Skin of body (tissue), 2 donors: ENCODE data around the gene OLA1. TPM values are rescaled to one million over a fixed set of nuclear protein-coding genes. Genes with fewer than 3 reads are reported as not detected.

Experiments
- DNase-seq: peaks from one replicate; lab custom pipeline; 2025; lab: John Stamatoyannopoulos, UW
- total RNA-seq: library from RNA; depleted of rRNA; stranded (reverse); fragments of >200 nt; gene quantifications from one replicate; pipeline ENCODE4 v1.2.3, GENCODE V29; 2014

Gene OLA1
- total RNA-seq, 1 donor from 2014 or later, result 76.2 TPM

DNA sequence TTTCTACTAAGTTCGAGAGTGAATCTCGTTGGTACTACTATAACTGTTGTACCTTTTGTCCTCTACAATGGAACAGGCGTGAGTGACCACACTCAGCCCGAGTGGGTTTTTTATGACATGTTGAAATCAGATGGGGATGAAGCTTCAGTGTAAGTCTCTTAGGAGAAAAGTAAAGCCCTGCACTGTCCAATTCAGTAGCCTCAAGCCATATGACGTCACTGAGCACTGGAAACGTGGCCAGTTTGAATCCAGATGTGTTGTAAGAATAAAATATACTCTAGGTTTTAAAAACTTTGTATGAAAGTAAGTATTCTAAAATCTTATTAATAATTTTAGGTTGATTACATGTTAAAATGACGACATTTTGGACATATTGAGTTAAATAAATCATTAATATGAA, 181.5 kb downstream of the OLA1 start:
- no peak for DNase-seq

DNA sequence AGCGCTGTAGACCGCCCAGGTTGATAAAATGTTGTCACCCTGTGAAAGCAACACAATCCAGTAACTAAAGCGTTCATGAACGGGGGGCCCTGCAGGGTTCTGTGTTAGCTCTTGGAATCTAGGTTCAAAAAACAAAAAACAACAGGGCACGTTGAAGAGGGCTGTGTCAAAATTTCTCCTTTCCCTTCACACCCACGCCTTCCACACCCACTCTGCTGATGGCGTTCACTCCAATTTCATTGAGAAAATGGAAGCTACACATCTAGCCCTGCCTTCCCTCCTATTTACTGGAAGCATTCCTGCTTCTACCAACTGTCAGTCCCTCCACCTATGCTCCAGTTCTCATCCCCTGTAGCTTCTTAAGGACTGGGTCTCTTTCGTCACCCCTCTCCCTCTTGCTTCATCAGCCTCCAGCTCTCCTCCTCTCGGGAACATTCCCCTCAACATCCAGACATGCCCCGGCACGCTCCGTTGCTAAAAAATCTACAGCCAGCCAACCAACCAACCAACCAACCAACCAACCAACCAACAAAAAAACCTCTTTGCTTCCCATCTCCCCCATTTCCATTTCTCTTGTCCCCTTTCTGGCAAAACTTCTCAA, 184.7 kb downstream of the OLA1 start:
- no peak for DNase-seq

DNA sequence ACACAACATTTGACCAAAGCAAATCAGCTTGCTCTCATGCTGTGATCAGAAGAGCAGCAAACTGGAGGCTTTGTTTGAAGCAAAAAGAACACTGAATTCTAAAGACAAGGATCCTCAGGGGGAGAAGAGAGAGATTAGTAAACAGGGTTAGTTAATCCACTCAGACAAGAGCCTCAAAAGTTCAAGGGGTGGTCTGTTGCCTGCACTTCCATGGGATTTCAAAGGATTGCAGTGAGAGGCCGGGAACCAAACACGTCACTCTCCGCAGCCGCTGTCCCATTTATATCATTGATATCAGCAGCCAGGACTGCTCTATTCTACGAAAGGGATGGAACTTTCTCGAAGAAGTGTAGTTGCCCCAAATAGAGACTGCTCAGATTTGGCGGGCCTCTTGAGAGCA, 185.4 kb downstream of the OLA1 start:
- no peak for DNase-seq

DNA sequence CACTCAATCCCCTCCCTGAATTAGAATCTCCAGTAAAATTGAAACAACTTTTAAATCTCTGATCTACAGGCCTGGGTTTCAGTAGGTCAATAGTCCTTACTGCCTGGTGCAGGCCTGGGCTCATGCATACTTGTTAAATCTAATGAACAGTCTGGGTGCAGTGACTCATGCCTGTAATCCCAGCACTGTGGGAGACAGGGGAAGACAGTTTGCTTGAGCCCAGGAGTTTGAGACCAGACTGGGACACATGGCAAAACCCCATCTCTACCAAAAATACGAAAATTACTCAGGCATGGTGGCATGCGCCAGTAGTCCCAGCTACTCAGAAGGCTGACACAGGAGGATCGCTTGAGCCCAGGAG, 188.5 kb downstream of the OLA1 start:
- no peak for DNase-seq

DNA sequence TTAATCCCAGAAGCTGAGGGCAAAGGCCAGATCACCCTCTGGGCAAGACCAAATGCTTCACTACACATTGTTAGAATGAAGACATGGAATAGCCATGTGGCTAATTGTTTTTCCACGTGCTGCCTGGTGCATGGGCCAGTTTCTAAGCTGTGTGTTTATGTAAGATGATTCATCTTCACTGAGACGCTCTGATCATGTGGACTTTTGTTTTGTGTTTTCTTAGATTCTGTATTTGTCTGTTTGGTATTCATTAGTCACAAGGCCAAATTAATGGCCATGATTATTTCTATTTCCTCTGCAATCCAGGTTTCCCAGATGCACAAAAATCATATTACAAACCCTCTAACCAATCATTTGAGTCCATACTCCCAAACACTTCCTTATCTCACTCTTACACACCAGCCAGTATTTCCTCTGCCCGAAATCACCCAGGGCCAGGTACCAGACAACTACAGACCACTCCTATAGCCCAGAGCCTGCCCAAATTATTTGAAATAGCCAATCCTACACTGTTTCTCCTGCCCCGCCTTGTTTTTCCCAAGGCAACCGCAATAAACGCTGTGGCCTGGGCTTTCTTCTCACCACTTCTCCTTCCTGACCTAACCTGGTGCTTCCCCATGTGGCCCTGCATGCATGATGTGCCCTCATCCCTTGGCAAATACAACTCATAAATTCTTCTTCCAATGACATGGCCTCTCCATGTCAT, 189.0 kb downstream of the OLA1 start:
- DNase-seq, result no peak

DNA sequence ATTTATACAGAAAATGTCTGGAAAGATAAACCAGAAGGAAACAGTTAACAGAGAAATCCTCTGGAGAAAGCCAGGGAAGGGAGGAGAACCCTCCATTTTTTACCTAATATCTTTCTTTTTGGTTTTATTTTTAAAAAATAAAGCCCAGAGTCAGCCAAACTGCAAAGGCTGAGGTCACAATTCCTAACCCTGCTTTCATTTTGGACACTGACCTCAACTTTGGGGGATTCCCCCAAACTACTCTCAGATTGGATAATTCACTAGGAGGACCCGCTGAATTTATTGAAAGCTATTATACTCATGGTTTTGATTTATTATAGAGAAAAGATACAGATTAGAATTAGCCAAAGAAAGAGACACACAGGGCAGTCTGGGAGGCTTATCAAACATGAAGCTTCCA, 189.9 kb downstream of the OLA1 start:
- DNase-seq, result no peak

DNA sequence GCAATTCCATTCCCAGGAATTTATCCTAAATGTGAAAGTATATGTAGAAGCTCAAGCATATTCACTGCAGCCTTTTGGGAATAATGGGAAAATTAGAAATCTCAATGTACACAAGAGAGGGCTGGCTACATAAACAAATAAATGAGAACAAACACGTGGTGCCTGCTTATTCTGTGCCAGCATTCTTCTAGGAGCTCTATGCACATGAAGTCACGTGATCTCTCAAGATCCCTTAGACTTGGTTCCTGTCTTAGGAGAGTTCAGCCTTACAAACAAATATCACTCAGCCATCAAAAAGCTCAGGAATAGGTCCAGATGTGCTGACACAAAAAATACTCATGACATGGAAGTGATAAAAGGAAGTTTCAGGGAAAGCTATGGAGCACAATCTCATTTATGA, 190.3 kb downstream of the OLA1 start:
- no peak for DNase-seq

DNA sequence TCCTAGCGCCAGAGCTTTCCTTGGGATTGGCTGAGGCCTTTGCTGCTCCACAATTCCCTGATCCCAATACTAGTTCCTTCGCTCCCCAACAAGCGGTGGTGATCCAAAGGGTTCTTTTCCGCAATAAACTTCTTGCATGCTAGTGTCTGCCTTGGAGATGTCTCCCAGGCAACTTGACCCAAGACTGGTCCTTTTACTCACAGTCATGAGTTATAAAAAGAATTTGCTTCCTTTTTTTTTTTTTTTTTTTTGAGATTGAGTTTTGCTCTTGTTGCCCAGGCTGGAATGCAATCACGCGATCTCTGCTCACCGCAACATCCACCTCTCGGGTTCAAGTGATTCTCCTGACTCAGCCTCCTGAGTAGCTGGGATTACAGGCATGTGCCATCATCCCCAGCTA, 193.4 kb downstream of the OLA1 start:
- DNase-seq, result no peak

DNA sequence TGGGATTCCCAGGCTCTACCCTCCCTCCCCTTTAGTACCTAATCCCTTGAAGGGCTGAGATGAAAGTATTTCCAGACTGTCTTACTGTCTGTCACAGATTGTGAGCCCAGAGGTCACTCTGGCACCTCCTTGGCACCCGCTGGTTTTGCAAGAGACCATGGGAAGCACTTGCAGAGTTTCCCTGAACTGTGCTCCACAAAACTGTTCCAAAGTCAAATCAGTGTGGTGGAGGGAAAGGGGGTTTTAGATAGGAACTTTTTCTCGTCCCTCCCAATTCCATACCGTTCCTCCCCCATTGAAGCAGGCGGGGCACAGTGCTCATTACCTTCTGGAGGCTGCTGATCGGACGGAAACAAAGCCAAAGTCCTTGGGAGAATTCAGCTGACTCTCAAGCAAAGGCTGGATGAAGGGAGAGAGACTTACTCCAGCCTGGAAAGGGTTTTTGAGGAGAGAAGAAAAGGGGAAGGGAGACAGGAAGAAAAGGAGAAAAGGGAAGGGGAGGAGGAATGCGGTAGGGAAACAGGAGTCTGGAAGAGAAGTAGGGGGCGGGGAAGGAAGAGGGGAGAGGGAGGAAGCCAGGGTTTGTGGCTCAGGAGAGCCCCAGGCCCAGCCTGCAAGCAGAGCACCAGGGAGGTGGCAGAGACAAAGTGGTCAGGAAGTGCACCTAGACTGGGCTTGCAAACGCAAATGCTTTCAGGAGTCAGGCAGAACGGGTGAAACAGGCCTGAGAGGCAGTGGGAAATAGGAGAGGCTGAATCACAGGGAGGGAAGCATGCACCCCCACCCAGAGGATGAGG, 194.8 kb downstream of the OLA1 start:
- DNase-seq, result no peak

DNA sequence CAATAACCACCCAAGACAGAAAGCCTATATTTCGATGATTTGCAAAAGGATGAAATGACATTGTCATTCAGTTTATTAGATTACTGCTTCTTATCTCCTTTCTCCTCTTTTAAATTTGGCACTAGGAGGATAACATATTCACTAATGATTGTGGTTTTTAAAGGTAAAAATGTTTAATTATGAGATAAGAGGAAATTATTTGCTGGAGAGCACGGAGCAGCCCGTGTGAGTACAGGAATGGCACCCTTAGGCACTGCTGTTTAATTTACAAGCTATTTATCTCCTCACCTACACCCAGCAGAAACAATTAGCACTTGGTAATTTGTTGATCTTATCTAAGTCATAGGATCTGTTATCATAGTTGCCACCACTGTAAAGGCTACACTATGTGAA, 195.8 kb downstream of the OLA1 start:
- DNase-seq, result no peak

DNA sequence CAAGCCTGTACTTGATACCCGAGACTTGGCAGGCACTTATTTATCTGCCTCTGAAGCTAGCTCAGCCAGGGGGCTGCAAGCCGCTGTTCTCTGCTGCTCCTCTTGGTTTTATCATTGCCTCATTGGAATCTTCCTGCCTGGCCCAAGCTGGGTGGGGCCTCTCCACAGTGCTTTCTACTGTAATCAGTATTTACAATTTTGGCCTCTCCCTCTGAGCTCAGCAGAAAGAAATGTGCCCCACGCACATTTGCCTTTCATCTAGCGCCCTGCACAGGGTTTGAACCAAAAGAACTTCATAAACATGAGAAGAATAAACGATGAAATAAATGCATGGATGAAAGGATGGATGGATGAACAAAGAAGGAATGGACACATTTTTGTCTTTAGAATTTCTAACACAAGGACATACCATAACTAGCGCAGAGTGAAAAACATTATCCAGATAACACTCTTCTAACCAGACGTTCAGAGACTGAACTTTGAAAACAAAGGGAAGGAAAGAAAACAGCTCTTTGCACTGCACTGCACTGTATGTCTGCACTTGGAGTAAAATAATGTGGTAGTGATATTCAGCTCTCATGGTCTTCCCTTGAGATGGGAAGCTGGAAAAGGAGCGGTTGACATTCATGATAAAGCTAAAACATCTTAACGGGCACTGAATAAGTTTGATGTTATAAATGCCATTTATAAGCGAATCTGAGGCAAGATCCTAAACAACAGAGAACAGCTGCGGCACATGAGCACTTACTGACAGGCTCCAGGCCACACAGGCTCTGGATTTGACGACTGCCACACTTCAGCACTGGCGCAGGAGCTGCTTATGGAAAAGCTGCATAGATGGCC, 196.4 kb downstream of the OLA1 start:
- peak; percentile 72 for DNase-seq

DNA sequence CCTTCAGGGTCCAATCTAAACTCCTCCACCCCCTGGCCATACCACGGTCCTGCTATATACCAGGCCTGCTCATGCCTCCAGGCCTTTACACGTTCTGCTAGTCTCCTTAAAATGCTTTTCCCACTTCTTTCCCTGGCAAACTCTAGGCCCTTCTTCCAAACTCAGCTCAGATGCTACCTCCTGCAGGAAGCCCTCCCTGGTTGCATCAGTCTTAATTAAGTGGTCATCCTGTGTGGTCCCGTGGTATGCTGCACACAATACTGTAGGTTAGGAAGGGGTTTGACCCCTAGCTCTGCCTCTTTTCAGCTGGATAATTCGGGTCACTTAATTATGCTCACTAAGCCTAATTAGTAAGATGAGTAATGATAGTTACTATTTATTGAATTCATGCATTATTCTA, 197.3 kb downstream of the OLA1 start:
- DNase-seq, result no peak

DNA sequence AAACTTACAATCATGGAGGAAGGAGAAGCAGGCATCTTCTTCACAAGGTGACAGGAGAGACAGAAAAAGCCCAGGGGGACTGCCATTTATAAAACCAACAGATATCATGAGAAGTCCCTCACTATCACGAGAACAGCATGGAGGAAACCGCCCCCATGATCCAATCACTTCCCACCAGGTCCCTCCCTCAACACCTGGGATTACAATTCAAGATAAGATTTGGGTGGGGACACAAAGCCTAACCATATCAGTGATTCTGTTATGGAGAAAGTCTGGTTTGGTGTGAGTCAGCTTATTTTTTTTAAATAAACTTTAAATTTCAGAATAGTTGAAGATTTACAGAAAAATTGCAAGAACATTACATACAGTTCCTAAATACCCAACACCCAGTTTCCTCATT, 198.4 kb downstream of the OLA1 start:
- DNase-seq, result no peak

DNA sequence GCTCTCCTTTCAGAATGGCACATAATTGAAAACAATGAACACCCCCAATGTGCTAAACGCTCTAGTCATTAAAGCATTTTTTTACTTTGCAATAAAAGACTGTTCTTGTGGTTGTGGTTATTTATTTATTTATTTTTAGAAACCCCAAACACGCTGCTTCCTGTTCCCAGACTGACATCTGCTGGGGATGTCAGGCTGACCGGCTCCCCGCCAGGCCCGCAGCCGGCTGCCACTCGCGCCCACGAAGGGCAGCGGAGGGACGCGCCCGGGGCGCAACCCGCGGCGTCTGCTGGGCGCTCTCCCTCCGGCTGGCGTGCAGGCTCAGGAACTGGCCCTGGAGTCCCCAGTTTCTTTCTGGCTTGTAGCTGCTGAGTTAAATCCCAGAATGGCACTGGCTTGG, 200.1 kb downstream of the OLA1 start:
- no peak for DNase-seq

DNA sequence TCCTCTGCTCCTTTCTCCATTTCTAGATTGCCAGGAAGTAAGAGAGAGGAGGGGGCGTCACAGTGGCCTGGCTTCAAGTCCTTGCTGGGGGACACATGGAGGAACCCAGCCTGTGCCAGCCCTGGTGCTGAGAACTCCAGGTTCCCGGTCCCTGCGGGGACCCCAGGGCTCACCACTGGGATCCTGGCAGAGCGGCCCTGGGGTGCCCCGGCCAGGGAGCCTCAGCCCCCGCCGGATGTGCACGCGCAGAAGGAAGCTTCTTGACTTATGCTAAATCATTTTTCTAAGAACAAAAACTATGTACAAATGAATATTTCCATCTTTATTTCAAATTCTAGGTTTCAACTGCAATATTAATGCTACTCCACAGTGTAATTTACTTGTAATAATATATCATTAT, 200.6 kb downstream of the OLA1 start:
- no peak for DNase-seq

DNA sequence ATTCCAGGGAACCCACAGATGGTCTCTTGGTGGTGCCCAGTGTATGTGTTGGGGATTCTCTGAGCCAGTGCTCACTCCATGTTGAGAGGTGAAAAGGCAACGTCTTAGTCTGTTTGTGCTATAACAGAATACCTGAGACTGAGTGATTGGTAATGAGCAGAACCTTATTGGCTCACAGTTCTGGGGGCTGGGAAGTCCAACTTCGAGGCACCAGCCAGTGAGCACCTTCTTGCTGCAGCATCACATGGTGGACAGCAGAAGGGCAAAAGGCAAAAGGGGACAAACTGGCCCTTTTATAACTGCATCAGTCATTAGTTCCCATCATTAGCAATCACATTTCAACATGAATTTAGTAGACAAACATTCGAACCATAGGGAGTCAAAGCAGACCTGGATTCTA, 202.2 kb downstream of the OLA1 start:
- DNase-seq, result no peak

DNA sequence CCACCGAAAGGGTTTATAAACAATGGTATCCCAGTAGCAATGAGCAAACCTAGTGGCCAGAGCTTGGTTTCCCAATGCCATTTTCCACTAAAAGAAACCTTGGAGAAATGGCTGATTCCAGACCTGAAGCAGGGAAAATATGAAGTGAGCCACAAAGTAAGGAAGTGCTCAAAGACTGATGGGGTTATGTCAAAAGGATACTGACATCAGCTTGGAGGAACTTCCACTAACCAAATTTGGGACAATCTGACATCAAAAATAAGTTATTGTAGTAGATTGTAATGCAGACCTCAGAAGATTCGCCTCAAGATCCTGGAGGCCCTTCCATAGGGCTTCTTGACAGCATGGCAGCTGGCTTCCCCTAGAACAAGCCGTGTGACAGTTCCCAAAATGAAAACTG, 203.8 kb downstream of the OLA1 start:
- no peak for DNase-seq

DNA sequence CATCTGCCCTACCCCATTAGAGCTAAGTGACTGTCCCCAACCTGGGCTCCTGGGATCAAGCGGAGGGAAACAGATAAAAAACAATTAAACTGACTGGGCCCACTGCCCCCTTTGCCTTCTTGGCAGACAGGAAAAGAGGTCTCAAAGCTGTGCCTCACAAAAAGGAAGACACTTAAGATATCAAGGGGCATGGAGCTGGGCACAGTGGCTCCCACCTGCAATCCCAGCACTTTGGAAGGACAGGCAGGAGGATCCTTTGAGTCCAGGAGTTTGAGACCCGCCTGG, 208.0 kb downstream of the OLA1 start:
- DNase-seq, result no peak

DNA sequence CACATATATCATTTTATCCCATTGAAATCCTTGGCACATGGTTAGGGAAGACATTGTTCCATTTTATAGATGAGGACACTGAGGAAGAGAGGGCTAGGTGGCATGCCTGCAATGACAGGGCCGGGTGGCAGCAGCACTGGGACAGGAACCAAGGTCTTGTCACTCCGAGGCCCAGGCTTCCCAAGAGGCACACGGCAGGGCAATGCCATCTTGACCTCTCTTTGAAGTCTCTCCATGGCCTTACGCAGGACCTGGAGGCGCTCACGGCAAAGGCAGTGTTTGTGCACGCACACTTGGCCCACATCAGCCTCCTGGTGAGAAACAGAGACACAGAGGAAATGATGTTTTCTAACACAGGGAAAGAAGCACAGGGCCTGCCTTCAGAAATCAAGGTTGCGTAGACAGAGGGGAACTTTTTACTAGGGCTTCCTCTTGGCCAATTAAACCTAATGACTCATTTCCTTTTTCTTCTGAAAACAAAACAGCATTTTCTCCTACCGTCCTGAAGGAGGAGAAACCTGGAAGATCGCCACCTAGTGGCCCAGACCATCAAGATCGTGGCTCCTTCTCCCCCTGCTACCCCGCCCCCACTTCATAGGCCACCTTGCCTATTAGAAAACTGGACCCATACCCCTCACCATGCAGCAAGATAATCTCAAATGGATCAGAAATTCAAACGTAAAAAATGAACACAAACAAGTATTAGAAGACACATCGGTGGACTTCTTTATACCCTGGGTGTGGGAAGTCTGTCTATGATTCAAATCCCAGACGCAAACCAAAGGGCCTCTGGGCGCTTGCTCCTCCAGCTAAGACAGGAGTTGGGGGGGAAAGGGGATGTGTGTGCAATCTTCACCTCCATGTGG, 208.5 kb downstream of the OLA1 start:
- DNase-seq, result peak; percentile 93

DNA sequence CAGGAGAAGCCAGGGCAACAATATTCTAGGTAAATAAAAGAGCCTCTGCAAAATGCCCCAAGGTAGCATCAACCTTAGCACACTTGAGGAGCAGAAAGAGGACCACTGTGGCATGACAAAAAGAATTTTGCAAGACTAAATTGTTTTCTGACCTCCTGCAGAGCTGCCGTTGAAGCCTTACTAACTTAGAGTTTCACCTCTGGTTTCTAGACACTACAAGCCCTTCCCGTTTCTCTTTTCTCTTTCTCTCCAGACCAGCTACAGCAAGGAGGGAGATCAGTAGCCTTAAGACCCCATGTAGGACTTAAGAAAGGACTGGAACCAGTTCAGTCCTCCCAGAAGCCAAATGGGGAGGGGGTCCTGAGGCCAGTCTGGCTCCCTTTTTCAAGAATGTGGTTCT, 209.9 kb downstream of the OLA1 start:
- DNase-seq, result no peak

DNA sequence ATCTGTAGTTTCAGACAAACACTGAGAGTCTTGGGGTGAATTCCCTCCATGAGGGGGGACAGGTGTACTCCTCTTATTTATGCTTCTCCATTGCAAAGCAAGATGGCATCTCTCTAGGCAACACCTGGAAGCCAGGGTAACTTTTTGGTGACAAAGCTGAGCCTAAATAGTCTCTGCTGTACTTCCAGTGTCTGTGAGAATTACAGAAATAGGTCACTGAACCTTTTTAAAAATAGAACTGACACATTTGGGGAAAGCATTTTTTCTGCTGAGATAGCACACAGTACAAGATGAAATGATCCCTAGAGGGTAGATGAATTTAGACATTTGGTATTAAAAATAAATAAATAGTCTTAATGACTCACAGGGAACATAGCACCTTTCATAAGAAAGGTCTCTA, 211.5 kb downstream of the OLA1 start:
- no peak for DNase-seq
